Heart left ventricle (tissue), 13 donors: Measurements from ENCODE around the gene LYPD1.

ENCODE experiments used
- POLR2A ChIP-seq, 2 donors: fragments of 450-650 bp; IDR thresholded peaks; one replicate each; pipeline ENCODE4 v1.6.1; 2017; ENCODE audit warnings: antibody characterized with exemption in 2 of 2, mild to moderate bottlenecking in 2 of 2, moderate library complexity in 2 of 2
- TF ChIP-seq, protein P1 (sequence below), 12 donors: fragments of 200-600 bp; sonication (generic) in 4 of 12; IDR thresholded peaks; one replicate each; pipeline versions ENCODE4 v1.5.0 to v1.8.0; 2018 to 2022; ENCODE audit warnings: antibody characterized with exemption in 12 of 12, mild to moderate bottlenecking in 5 of 12
- donor health status: ischemic (EF 13 %, LVEDD 7.1; RV severe dilation, severe dysfunction).
- donor health status: DM: no; HTN: yes; CAD: no.
- donor health status: DM: no; HTN: no; CAD: no.
- donor health status: ischemic (EF 25% LVEDD 6.9; RV normal size, moderate dysfunction).
- donor health status: ischemic (EF 25% LVEDD 5.7; RV mildly dilated, moderate dysfunction).
- donor health status: ischemic (EF 35%, LVEDD 5.7; RV mildly dilated, moderate dysfunction).
- donor health status: nonischemic (EF 11% LVEDD 7.7; RV severe dilation, severe dysfunction).
- donor health status: DM: yes; HTN: yes; CAD: no.
- donor health status: PGD.
- donor health status: ischemic (EF 29% LVEDD 5.4; RV normal size, mild dysfunction).
- donor health status: nonischemic (EF 23%, LVEDD 6.1; RV moderate dilation, normal function).

DNA sequence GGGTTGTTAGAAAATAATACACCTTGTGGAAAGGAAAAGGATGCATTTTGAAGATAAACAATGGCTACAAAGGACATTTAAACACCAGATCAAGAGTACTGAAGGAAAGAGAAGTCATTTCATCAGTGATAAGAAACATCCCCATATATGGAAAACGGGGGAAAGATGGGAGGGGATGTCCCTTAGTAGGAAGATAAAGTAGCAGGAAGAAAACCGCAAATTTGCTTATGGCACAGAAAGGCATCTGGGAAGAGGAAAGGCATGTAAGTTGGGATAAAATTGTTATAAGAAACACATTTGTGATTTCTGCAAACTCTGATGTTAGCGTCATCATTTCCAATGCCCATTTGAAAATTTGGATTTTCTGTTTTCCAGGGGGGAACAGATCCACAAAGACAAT lies 10.5 kb upstream of the LYPD1 start:
- no peak for TF ChIP-seq POLR2A (IDR thresholded peaks at IDR 0.05)
- TF ChIP-seq, protein P1, sequence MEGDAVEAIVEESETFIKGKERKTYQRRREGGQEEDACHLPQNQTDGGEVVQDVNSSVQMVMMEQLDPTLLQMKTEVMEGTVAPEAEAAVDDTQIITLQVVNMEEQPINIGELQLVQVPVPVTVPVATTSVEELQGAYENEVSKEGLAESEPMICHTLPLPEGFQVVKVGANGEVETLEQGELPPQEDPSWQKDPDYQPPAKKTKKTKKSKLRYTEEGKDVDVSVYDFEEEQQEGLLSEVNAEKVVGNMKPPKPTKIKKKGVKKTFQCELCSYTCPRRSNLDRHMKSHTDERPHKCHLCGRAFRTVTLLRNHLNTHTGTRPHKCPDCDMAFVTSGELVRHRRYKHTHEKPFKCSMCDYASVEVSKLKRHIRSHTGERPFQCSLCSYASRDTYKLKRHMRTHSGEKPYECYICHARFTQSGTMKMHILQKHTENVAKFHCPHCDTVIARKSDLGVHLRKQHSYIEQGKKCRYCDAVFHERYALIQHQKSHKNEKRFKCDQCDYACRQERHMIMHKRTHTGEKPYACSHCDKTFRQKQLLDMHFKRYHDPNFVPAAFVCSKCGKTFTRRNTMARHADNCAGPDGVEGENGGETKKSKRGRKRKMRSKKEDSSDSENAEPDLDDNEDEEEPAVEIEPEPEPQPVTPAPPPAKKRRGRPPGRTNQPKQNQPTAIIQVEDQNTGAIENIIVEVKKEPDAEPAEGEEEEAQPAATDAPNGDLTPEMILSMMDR (IDR thresholded peaks at IDR 0.05): no peak
